ENCODE measurements around the gene RNH1. TPM values are rescaled to one million over a fixed set of nuclear protein-coding genes. Genes with fewer than 3 reads are reported as not detected.

Gene RNH1
- total RNA-seq, 4 donors from 2014 or later, result 218 to 259 (median 230) TPM

- DNase-seq (ENCODE audit: low spot score), result no peak
- ATAC-seq (ENCODE audit: low FRiP score), result no peak
Observed at GRCh38 chr11:529728-530411, 22.8 kb upstream of the RNH1 start.

GRCh38 chr11:528815-529727 is 22.0 kb upstream of the RNH1 start:
- ATAC-seq (ENCODE audit: low FRiP score) (no peak), DNase-seq (ENCODE audit: low spot score) (no peak)
- TF ChIP-seq CTCF (IDR thresholded peaks at IDR 0.05), result no peak

More at GRCh38 chr11:529728-530411, 22.8 kb upstream of the RNH1 start:
- TF ChIP-seq CTCF (IDR thresholded peaks at IDR 0.05), result no peak

- DNase-seq (ENCODE audit: low spot score), result no peak
- no peak for ATAC-seq (ENCODE audit: low FRiP score)
- no peak for TF ChIP-seq CTCF (IDR thresholded peaks at IDR 0.05)
Observed at GRCh38 chr11:528166-528814, 21.2 kb upstream of the RNH1 start.

- no peak for TF ChIP-seq CTCF (IDR thresholded peaks at IDR 0.05)
- no peak for DNase-seq (ENCODE audit: low spot score)
- no peak for ATAC-seq (ENCODE audit: low FRiP score)
Observed at GRCh38 chr11:526192-526591, 19.1 kb upstream of the RNH1 start.

GRCh38 chr11:521177-521688 is 14.2 kb upstream of the RNH1 start:
- no peak for TF ChIP-seq CTCF (IDR thresholded peaks at IDR 0.05)
- ATAC-seq (ENCODE audit: low FRiP score) (no peak), DNase-seq (ENCODE audit: low spot score) (no peak)

GRCh38 chr11:520428-521176 is 13.6 kb upstream of the RNH1 start:
- TF ChIP-seq CTCF (IDR thresholded peaks at IDR 0.05), result no peak
- ATAC-seq (ENCODE audit: low FRiP score), result no peak
- no peak for DNase-seq (ENCODE audit: low spot score)
